NOMO-1 (cell line): ENCODE data around the gene ZNF341.
"Not testable (repeated sequence)": the region's sequence is repeated elsewhere in the genome, so short reads cannot be mapped to it uniquely, and the experiment has no call there.

Experiments used
- DNase-seq, 2 experiments: peaks; one replicate each; lab custom pipeline; 2025; ENCODE audit not compliant: unreplicated experiment in 2 of 2; lab: John Stamatoyannopoulos, UW

The ZNF341 gene

GRCh38 chr20:33728463-33728862 is 3.3 kb upstream of the ZNF341 start:
- DNase-seq, result no peak

GRCh38 chr20:33729101-33729500 is 2.7 kb upstream of the ZNF341 start:
- DNase-seq, result no peak

GRCh38 chr20:33730946-33731692 is 677 bp upstream of the ZNF341 start:
- no peak for DNase-seq

- peak in 1 of 2 experiments; percentile 86 for DNase-seq
Observed at GRCh38 chr20:33732166-33732970, 572 bp downstream of the ZNF341 start.

GRCh38 chr20:33733654-33734576 is 2.1 kb downstream of the ZNF341 start:
- peak; percentile 65 to 85 for DNase-seq

GRCh38 chr20:33736962-33737361 is 5.2 kb downstream of the ZNF341 start:
- no peak for DNase-seq

- DNase-seq, result no peak
Observed at GRCh38 chr20:33739493-33739892, 7.7 kb downstream of the ZNF341 start.

- DNase-seq, result no peak
Observed at GRCh38 chr20:33740189-33740588, 8.4 kb downstream of the ZNF341 start.

- DNase-seq, result no peak
Observed at GRCh38 chr20:33744181-33744580, 12.4 kb downstream of the ZNF341 start.

- DNase-seq, result no peak
Observed at GRCh38 chr20:33744773-33745385, 13.1 kb downstream of the ZNF341 start.

GRCh38 chr20:33746325-33746998 is 14.7 kb downstream of the ZNF341 start:
- no peak for DNase-seq

GRCh38 chr20:33751775-33752174 is 20.0 kb downstream of the ZNF341 start:
- no peak for DNase-seq

- no peak for DNase-seq
Observed at GRCh38 chr20:33753143-33753542, 21.3 kb downstream of the ZNF341 start.

GRCh38 chr20:33753763-33754162 is 22.0 kb downstream of the ZNF341 start:
- no peak for DNase-seq

- not testable (repeated sequence) for DNase-seq
Observed at GRCh38 chr20:33755936-33756490, 24.2 kb downstream of the ZNF341 start.

GRCh38 chr20:33757046-33757445 is 25.2 kb downstream of the ZNF341 start:
- DNase-seq, result no peak

- DNase-seq, result no peak
Observed at GRCh38 chr20:33757458-33757857, 25.7 kb downstream of the ZNF341 start.

- DNase-seq, result no peak
Observed at GRCh38 chr20:33761698-33762250, 30.0 kb downstream of the ZNF341 start.

GRCh38 chr20:33765099-33765498 is 33.3 kb downstream of the ZNF341 start:
- no peak for DNase-seq
